HG03521 (cell line): Measurements from ENCODE around the gene ARL6IP1.

ENCODE experiments used
- ATAC-seq: cut with Tn5 transposase; IDR thresholded peaks from one replicate; pipeline ENCODE4 v1.9.1; 2021; ENCODE audit warnings: mild to moderate bottlenecking, moderate library complexity; ENCODE audit not compliant: unreplicated experiment

ARL6IP1 gene

DNA sequence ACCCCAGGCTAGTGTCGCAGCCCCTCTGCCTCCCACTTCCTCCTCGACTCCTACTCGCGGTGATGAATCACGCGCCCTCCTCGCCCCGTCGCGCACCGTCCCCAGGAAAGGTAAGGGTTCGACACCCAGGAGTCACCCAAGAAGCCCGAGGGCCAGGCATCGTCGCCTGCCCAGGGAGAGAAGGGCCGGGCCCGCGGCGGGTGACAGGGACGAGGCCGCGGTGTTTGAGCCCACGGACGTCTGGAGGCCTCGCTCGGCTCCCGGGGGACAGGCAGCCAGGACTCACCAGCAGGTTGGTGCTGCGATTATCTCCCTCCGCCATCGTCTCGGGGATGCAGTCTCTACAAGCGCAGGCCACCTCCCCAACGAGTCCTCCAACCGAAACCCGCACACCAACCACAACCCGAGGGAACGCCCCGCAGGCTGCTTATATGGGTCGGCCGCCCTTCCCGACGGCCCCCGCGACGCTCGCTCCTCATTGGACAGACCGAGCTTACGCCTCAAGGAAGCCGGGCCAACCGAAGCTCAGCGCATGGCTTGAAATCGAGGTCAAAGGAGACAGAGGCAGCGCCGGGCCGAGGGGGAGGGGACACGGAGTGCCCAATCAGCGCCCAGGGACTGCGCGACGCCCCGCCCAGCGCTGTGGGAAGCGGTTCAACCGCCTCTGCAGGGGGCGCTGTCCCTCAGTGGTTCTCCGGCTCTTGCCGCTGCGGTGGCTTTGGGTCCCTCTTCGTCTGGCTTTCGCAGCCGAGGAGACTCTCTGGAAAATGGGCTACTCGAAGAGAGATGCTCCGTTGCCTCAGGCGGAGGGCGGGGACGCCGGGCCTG is at the start of gene ARL6IP1:
Gene ARL6IP1, minus strand, starts transcription at position 405 of the 828 bp plus-strand sequence. Its CDS starts 83 bp downstream, at position 322.
- peak; percentile 97 for ATAC-seq

DNA sequence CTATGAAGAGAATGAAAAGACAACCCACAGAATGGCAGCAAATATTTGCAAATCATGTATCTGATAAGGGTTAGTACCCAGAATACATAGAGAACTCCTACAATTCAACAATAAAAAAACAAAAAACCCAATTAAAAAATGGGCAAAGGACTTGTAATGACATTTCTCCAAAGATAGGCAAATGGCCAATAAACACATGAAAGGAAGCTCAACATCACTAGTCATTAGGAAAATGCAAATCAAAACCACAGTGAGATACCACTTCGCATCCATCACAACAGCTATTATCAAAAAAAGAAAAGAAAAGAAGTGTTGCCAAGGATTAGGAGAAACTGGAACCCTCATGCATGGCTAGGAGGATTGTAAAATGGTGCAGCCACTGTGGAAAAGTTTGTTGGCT is 45.1 kb upstream of the ARL6IP1 start:
- no peak for ATAC-seq

DNA sequence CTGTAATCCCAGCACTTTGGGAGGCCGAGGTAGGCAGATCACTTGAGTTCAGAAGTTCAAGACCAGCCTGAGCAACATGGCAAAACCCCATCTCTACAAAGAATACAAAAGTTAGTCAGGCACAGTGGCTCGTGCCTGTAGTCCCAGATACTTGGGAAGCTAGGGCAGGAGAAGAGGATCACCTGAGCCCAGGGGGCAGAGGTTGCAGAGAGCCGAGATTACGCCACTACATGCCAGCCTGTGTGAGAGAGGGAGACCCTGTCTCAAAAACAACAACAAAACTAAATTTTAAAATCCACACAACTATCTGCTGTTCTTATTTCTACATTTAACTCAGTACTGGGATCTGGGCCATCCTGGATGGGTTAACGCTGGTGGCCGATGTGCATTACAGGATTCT is 41.2 kb upstream of the ARL6IP1 start:
- ATAC-seq: no peak

DNA sequence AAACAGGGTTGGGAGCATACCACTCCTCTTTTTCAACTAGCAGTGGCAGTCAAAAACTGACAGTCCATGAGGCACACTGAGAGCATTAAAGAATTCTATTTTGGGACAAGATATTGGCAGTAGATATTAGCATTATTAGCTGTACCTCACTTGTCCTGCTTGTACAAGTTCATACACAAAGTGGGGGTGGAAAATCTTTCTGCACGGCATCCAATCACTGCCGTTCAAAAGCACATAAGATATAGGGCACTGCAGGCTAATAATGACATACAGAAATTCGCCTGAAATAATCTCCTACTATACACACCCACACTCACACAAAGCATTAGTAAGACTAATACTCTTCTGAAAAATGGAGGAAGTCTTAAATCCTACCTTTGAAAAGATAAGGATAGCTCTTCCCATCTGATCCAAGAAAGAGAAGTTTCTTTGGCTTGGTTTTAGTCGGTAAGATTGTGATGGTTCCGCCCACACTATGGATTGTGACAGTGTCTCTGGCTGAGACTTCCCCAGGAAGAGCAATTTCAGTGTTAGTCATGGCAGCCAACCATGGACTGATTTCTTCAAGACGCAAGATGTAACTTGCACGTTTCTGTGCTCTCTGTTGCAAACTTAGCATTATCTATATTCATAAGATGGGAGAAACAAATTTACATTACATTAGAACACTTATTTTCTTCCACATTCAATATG is 40.6 kb upstream of the ARL6IP1 start:
- no peak for ATAC-seq

DNA sequence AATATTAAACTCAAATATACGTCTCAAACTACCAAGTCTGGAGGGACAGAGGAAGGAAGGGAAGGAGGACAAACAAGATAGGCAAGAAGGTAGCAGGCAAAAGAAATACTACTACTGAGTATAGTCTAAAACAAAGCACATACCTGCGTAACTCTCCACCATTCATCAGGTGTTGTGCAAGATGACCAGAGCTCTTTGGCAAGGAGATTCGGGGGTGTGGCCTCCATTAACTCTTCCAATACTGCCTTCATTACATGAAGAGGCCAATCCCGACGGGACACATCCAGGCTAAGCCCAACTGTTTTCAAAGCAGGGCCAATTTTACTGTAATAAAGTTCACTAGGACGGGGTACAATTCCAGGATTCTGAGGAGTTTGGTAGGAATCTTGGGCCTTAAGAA is 38.2 kb upstream of the ARL6IP1 start:
- ATAC-seq: no peak

DNA sequence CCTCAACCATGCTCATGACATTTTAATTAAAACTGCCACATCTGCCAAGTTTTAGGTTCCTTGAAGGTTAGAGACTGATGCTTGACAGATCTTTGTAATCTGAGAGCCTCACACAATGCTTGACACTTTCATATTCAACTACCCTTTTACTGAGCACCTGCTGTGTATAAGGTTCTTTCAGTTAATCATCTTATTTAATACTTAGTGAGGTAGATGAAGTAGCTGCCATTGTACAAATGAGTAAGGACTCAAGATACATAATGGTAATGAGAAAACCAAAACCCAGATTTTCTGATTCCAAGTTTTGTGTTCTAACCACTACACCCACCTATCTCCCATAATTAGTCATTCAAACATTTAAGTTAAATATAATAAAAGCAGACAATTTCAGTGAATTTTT is 35.4 kb upstream of the ARL6IP1 start:
- no peak for ATAC-seq

DNA sequence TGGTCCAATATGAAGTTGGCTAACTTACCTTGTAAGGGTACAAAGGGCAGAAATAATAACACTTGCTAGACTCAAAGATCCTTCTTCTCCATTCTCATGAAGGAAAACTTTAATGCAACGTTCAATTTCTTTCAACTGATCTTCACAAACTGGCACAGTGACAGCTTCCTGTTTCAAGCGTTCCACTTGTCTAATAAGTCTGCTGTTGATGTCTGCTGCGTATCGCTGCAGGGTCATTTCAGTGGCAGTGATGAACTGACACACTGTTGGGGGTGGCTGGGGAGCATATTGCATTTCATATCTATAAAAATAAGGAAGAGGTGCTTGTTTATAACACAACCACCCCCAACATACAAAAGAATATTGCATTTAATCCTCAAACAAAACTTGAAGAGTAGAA is 33.5 kb upstream of the ARL6IP1 start:
- ATAC-seq: no peak

DNA sequence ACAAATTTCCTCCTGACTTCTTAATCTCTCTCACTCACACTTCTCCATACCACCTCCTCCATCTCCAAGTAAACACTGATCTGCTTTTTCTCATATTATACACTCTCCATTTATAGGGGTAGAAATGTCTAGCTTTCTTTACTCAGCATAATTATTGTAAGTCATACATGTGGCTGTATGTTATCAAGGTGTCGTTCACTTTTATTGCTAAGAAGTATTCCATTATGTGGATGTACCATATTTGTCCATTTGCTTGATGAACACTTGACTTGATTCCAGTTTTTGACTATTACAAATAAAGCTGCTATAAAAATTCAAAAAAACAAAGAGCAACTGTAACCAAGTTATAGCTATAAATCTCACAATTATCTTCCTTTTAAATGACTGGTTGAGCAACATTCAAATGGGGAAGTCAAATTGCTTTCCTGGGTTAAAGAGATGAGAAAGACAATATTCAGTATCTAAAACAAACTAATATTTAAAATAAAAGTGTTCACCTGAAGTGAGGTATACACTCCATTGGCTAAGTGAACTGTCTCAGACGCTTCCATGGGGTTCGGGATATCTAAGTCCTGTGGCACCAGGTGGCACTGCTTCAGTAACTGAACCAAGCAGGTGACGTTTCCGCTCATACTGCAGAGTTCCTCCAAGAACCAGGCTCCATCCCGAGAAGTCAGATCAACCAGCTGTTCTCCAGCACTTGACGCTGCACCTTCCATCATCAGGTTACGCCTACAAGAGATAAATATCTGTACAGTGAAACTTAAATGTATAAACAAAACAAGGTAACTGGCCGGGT is 32.6 kb upstream of the ARL6IP1 start:
- no peak for ATAC-seq

DNA sequence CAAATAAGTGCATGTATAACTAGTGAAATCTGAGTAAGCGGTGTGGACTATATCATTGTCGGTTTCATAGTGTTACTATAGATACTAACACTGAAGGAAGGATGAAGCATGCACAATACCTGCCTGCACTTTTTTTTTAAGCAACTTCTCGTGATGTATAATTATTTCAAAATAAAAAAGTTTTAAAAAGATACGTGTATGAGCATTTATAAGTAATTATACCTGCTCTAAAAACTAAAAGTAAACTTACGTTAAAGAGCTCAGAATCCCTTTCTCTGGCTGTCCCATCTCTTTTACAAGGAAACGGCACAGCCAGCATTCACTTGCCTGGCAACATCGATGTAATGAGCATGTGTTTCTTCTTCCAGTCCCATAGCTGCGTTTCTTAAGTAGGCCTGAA is 31.3 kb upstream of the ARL6IP1 start:
- ATAC-seq: no peak

DNA sequence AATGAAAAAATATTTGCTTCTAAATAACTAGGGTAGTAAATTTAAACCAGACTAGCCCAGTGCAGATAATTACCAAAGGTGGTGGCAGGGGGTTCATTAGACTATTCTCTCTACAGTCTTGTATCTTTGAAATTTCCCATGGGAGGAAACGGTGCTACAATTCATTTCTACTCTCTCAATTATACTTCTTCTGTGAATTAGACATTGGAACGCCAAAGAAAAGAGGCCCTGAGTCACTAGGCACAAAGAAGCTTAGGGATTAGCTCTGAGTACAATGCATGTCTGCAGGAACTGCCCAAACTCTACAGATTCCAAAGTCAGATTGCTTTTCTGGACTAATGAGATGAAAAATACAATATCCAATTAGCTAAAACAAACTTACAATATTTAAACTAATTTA is 30.7 kb upstream of the ARL6IP1 start:
- no peak for ATAC-seq

DNA sequence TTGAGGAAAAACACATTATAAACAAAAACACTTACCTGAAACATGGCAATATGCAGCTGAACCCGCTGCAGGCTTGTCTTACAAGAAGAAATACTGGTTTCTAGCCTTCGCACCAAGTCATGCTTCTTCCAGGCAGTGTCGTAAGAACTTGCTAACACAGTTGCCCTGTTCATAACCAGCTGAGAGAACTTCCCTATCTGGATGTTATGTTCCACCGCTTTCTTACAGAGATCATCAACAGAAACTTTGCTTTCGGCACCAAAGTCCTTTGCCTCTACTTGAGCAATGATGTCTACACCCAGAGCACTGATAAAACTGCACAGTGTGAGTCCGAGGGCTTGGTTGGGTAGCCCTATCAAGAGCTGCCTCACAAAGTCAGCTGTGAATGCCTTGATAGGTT is 27.9 kb upstream of the ARL6IP1 start:
- ATAC-seq: no peak

DNA sequence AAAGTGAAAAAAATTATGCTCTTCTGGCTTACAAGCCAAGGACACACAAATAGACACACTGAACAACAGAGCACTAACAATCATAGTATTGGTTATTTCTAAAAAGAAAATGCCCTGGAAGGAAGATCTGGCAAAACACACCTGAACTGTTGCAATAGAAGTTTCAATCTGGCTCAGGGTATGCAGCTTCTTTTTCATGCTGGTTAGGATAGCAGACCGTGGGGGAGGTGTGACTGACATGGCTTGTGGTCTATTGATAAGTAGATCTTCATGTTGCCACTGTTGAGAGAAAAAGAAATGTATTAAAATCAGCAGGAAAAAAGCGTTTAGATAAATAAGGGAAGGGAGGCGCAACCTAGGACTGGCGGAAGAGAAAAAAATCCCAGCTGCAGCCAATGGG is 26.5 kb upstream of the ARL6IP1 start:
- ATAC-seq: no peak

DNA sequence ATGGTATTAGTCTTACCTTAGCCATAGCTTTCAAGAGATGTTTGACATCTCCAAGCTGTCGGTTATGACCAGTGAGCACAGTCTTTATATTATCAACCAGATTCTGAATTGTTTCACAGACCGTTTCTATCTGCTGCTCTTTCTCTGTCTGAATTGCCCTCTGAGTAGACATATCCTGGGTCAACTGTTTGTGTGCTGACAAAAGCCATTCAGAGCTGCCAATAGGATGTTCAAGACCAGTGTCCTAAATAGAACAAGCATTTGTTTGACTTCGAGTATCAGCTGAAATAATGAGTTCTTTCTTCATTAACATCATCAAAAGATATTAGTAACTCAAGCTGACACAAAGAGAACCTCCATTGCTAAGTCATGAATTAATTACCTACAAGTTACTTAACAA is 14.9 kb upstream of the ARL6IP1 start:
- ATAC-seq: no peak

DNA sequence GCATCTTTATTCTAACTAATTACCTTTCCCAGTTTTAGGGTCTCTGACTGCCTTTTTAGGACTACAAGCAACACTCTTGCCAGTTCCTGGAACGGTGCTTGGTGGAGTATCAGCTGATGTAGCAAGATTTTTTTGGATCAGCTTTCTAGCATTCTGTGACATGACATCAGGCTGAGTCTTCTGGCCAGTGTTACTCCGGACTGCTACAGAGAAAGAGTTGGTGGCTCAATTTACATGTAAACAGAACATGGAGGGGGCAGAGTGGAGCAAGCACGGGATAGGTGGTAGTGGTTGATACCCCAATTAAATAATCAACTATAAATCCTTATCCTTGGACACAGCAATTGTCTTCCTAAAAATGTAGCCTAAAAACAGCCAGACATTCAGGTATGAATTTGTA is 10.6 kb upstream of the ARL6IP1 start:
- ATAC-seq: no peak

DNA sequence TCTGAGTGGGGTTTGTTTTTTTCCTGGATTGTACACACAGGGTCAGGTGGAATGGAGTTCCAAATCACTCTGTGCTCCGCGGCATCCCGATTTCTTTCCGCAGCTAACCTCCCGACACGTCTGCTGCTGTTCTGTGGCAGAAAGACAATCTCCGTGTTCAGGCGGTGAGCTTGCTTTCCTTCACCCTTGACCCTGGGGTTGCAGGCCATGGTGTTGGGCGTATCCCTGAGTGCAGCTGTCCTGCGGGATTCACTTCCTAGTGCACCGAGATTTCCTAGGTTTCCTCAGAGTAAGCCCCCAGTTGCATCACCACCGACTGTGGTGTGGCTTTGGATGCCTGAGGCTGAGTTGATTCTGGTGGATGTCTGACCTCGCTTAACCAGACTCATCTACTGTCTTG is 7.8 kb upstream of the ARL6IP1 start:
- no peak for ATAC-seq

DNA sequence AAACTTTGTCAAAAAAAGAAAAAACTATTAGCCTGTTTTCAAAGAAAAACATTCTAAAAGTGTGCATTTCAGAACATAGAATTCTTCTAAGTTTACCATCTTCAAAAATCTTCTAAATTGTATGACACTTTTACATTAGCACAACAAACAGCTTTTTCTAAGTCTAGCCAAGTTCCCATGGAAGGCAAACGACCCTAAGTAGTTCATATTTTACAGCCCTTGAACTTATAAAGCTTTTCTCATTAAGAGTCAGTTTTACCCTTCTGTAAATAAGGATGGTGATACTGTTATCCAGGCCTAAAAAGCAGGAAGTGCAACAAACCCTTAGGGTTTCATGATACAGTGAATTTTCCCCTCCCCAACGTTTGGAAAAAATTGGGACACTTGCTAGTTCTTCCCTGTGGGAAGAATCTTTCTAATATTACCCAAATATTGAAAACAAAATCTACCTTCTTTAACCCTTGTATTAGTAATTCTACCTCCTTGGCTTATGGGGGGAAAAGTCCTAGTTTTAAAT is 4.0 kb upstream of the ARL6IP1 start:
- no peak for ATAC-seq

DNA sequence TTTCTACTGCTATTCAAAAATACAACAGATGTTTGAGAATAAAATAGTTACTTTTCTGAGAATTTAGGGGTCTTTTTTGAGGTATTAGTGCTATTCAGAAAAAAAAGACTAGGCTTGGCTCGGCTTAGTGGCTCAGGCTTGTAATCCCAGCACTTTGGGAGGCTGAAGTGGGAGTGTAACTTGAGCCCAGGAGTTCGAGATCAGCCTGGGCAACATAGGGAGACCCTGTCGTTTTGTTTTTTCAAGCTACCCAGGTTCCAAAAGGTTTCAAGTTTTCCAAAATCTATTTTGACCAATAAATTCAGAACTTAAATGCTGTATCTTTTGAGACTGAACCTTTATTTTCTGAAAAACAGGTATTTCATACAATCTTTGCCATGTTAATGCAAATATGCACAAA is 3.2 kb upstream of the ARL6IP1 start:
- ATAC-seq: no peak

DNA sequence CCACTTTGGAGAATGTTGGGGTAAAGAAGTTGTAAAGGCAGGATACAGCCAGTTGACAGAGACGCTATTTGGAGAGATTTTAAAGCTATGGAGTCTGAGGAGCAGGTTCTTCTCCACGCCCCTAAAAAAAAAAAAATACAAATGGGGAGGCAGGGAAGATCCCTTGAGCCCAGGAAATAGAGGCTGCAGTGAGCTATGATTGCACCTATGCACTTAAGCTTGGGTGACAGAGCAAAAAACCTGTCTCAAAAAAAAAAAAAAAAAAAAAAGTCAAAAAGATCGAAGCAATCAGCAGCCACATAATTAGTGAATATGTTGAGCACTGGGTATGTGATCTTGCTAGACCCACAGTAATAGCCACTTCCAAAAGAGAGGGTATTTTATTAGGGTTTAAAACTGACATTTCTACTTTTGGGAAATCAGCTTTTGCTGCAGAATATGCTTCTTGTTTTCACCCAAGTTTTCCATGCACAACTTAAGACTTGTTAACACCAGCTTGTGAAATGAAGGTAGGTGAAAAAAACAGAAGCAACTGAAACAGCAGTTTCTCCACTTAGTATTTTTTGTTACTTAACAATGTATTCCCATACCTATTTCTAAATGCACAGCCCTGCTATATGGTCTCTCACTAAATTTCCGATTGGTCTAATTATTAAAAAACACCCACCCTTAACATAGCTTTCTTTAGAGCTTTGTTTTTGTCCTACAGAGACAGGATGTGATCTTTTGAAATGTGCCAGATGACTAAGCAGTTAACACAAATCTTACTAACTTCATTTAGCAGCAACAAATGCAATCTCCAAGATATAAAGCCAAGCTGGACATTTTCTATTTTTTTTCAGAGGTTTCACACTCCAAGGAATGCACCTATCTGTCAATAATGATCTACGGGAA is 2.5 kb upstream of the ARL6IP1 start:
- ATAC-seq: no peak

DNA sequence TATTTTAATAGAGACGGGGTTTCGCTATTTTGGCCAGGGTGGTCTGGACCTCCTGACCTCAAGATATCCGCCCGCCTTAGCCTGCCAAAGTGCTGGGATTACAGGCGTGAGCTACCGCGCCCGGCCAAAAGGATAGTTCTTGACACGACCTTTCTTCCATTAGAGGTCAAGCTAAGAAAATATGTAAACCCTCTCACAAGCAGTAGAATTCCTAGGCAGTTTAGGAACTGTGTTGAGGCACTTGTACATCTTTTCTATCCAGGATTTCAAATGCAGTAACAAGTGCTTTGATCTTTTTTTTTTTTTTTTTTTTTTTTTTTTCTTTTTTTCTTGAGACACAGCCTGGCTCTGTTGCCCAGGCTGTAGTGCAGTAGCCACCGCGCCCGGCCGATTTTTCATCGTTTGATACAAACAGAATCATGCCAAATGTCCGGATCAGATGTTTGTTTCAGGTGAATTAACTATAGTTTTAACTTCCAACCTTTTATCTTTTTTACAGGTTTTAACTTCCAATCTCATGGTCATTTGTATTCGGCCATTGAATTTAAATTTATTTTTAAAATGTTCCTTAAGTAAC is 1.5 kb upstream of the ARL6IP1 start:
- ATAC-seq: no peak

DNA sequence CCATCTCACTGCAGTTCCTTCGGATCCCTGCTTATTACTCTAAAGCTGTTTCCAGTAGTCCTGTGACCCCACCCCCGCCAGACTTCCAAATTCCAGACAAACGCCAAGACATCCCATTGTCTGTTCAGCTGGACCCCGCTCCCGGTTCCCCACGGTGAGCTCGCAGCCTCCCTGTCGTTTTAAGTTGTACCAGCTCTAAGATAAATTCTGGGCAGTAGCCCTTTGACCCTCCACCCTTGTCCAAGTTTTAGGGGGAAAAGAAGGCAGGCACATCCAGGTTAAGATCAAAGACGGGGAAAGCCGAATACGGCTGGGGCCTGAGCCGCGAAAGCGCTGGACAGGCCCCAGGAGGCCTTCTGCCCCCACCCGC is 589 bp downstream of the ARL6IP1 start:
- ATAC-seq: no peak
